Stimulated activated CD8-positive, alpha-beta memory T cell treated with anti-CD3 and anti-CD28 coated beads, Interleukin-15, amount 100 ng/mL, for 48 hours (primary cell): ENCODE measurements around the gene TMEM204.

ENCODE experiments used
- DNase-seq, 2 donors: peaks; one replicate each; pipeline ENCODE4 v3.0.0-alpha.2; 2020; ENCODE audit warnings: low read depth in 2 of 2

TMEM204 gene

GRCh38 chr16:1520461-1520860 lies 13.0 kb upstream of the TMEM204 start:
- no peak for DNase-seq

GRCh38 chr16:1523581-1524245 lies 9.8 kb upstream of the TMEM204 start:
- DNase-seq = no peak

GRCh38 chr16:1524366-1524765 lies 9.1 kb upstream of the TMEM204 start:
- no peak for DNase-seq

DNA sequence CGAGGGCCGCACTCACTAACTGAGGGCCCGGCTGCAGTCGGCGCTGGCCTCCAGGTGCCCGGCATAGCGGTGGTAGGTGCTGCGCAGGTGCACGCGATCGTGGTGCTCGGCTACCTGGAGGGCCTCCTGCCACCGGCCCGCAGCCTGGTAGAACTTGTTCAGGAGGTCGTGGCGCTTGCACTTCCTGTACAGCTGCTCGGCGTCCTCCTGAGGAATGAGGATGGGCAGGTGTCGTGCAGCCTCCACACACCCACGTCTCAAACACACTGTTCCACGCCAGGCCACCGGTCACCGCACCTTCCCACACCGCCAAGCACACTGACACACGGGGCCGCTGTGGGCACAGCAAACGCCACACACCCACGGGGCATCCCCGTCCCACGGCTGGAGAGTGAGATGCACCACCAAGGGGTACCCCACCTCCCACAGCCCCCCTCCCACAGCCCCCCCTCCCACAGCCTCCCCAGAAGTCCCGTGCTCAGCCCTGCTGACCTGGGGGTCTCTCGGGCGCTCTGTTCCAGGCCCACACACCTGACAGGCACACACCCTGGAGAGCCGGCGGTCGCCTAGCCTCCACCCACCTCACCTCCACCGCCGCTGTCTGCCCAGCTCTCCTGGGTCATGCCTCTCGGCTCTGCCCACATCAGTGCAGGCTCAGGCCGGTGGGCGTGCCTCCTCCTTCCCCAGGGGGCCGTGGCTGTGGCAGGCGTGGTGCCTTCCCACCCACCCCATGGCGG lies 7.4 kb upstream of the TMEM204 start:
- no peak for DNase-seq

- DNase-seq = no peak
Observed at GRCh38 chr16:1526608-1527555, 6.6 kb upstream of the TMEM204 start.

DNA sequence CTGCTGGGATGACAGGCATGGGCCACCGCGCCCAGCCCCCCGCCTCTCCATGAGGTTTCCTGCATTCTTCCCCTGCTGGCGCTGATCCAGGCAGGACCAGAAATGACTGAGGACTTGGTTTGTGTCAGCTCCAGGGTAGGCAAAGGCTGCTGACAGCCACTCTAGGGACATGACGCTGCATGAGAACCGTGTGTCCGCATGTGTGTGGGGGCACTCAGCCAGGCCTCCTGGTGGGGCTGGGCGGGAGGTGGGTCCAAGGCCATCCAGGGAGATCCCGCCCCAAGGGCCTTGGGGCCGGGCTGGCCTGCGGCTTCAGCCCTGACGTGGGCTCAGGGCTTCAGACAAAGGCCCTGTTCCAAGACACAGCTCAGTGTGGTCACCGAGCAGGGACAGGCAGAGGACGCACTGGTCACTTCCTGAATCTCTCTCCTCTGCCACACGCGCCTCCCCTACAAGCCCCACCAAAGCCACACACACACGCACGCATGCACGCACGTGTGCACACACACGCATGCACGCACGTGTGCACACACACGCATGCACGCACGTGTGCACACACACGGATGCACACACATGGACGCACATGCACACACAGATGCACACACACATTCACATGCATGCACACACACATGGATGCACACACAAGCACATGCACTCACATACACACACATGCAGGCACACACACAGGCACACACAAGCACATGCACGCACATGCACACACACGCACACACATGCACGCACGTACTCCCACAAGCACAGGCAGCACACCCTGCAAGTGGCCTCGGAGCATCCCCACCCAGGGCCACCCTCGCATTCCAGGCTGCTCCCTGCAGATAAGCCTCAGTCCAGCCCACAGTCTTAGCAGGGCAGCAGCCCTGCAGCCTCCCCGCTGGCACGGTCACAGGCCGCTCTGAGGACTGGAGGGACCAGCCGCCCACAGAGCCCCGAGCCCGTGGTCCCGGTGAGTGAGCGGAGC lies 5.3 kb upstream of the TMEM204 start:
- DNase-seq = no peak

DNA sequence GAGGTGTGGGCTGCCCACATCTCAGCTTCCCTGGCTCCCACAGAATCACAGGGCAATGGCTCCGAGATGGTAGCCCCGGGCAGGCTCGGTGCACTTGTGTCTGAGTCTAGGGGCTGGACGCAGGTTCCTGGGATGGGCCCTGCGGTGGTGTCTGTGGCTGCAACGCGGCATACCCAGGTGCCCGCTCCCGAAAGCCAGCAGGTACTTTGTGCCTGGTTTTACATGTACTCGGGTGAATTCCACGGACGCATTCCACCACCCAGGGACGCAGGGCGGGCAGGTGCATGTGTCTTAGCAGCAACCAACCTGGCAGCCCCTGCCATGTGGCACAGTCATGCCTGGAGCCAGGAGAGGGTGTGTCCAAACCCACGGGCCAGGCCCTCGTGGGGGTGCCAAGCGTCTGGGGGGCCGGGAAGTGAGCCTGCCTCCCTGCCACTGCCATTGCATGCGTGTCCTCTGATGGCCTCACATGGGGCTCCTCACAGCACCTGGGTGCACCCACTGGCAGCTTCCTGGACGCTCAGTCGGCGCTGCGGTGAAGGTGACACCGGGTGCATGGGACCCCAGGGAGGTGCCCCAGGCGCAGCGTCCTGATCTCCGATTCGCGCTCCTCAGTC lies 4.4 kb upstream of the TMEM204 start:
- DNase-seq = no peak

GRCh38 chr16:1530349-1530882 lies 3.0 kb upstream of the TMEM204 start:
- no peak for DNase-seq

GRCh38 chr16:1530883-1531637 lies 2.4 kb upstream of the TMEM204 start:
- no peak for DNase-seq

GRCh38 chr16:1531638-1531910 lies 1.9 kb upstream of the TMEM204 start:
- no peak for DNase-seq

DNA sequence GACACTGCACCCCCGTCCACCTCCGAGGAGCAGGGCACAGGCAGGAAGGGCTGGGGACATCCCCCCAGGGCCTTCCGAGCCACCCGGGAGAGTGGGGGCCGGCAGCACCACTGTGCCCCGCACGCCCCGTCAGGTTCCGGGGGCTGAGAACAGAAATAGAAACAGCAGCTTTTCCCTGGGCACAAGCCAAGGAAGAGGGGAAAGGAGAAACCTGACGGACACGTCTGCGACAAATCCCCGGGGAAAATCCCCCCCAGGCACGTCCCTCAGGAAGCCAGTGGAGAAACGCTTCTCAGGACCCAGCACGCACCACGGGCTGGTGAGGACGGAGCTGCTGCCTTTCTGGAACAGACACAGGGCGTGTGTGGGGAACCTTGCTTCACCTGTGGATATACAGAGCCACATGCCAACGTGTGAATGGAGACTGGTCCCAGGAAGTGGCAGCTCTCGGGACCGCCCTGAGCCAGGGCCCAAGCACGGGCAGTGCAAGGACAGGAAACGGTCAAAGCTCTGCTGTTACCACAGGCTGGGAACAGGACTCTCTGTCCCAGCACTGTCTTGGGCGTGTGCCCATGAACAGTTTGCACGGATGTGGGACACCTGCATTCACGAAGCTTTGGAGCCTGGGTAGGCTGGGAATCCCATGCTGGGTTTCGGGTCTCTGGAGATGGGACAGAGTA lies 1.2 kb upstream of the TMEM204 start:
- DNase-seq = no peak

DNA sequence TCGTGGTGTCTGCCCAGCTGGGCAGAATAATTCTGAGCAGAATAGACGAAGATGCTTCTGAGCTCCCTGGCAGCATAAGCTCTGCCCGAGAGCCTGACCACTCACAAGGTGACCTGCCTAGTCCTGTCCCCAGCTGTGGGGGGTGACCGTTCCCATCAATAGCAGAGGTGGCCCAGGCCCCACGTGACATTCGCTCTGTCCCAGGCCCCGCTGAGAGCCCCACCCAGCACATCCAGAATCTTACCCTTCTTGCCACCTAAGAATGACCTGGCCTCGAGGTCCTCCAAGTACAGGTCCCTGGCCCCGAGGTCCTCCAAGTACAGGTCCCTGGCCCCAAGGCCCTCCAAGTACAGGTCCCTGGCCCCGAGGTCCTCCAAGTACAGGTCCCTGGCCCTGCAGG lies 695 bp upstream of the TMEM204 start:
- DNase-seq = no peak

GRCh38 chr16:1534021-1535020 lies 855 bp downstream of the TMEM204 start:
- DNase-seq = no peak

DNA sequence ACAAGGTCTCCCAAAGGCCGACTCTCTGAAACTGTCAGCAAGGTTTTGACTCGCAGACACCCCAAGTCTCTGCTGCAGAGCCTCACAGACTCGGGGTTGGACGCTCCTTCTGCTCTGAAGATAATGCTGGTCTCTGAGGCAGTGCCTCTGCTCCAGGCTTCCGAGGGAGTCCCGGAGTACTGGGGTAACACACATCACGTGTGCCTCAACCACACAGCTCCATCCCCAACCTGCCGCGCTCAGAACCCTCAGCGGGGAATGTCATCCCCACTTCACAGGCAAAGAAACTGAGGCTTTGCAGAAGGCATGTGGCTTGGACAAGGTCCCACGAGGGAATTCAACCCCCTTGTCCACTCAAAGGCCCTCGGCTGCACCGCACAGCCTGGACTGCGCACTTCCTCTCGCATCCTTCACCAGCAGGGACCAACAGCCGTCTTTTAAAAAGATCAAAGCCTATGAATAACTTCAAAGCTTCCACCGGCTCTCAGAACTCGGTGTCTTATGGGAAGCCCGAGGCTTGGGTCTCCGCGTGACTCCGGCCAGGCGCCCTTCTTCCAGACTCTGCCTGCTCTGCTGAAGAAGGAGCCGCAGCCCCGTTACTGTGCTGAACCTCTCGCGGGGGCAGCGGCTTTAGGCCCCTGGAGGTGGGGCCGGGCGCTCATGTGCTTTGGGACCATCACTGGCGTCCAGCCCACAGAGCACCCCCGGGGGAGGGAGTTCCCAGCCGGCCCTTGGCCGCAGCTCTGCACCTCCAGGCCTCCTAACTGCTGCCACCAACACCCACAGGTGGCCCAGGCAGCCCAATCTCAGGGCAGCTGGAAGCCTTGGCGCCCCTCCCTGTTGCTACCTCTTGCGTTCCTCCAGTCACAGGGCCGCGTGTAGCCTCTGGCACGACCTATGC lies 2.2 kb downstream of the TMEM204 start:
- no peak for DNase-seq

- DNase-seq = no peak
Observed at GRCh38 chr16:1536601-1537000, 3.1 kb downstream of the TMEM204 start.

- no peak for DNase-seq
Observed at GRCh38 chr16:1537138-1537577, 3.7 kb downstream of the TMEM204 start.

DNA sequence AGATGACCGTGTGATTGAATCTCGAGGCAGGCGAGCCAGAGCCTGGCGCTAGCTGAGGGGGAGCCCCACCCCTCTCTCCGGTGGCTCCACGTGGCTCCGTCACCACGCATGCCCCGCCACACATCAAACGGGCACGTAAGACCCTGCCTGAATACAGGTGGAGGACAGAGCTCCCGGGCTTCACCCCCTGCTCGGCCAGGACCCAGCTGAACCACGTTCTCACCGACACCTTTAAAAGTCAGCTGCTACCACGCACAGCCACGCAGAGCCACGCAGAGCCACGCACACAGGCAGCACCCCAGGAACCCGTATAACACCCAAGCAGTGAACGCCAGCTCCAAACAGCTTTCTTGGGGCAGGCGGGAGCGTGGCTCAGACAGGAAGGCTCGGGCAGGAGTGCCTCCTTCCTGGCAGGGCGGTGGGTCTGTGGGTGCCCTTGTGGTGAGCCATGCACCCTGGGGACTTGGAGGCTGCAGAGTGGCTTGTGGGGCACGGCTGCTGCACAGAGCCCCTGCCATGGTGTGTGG lies 4.4 kb downstream of the TMEM204 start:
- no peak for DNase-seq
